Skin of body (tissue), 3 donors: Measurements from ENCODE around the gene MVP. TPM values are rescaled to one million over a fixed set of nuclear protein-coding genes. Genes with fewer than 3 reads are reported as not detected.
"Not testable (repeated sequence)": the region's sequence is repeated elsewhere in the genome, so short reads cannot be mapped to it uniquely, and the experiment has no call there.

Source experiments
- DNase-seq: peaks from one replicate; lab custom pipeline; 2025; lab: John Stamatoyannopoulos, UW
- small RNA-seq: library from RNA; depleted of rRNA; stranded (forward); fragments of <200 nt; gene quantifications from one replicate; pipeline ENCODE3, GENCODE V24; 2014; ENCODE audit warnings: low replicate concordance
- total RNA-seq: library from RNA; depleted of rRNA; stranded (reverse); fragments of >200 nt; gene quantifications from one replicate; pipeline ENCODE4 v1.2.3, GENCODE V29; 2014

Gene MVP
- total RNA-seq, 1 donor from 2014 or later, result 24.9 TPM

DNA sequence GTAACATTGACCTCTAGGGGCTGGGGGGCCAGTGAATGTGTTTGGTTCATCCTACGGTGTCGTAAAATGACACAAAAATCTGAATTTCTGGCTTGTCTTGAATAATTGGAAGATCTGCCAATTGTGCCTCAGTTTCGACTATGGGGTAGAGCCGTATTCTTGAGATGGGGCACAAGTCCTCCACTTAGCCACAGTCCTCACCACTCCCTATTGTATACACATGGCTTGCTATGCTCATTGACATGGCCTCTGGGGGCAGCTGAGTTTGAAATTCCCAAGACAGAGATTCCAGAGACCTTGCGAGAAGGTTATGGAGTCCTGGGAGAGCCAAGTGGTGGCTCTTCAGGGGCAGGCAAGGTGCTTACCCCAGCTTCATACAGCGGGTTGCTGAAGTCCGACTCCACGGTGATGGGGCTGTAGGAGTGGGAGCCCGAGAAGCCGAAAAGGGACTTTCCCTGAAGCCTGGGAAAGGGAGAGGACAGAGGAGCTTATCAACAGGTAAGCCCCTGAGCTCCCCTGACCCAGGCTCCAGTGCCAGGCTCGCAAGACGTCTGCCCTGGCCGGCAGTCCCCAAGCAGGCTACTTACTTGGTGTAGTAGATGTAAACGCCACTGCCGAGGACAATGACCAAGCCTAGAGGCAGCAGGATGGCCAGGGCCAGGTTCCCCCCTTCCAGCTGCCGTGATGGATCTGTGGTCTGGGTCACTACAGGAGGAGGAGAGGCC is 51.7 kb downstream of the MVP start:
- DNase-seq, result no peak

DNA sequence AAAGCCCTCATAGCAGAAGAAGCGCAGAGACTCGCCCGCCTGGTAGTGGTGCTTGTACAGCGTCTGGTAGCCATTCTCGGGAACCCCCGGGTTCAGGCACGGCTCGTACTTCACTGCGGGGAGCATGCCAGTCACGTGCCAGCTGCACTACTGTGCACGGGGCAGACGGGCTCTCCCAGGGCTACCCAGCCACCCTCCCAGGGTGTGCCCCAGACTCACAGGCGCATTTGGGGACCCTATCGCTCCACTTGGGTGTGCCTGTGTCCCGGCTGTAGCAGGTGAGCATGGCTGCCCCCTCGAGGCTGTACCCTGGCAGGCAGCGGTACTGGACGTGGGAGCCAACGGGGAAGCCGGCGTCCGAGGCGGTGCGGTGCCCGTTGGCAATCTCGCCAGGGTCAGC is 53.1 kb downstream of the MVP start:
- DNase-seq, result no peak

DNA sequence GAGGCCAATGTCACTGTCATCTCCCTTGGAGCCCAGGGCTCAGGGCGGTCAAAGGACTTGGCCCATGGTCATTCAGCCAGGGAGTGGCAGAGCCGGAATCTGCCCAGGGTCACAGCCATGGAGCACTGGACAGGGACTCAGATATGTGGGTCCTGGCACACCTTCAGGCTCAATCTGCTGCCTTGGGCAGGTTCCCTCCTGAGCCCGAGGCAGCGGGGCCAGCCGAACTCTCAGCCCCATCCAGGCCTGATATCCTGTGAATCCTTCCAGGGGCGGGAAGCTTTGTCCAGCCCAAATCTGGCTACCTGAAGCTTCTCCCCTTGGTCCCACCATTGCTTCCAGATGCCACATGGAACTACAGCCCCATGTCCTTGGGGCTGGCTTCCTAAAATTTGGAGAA is 54.9 kb downstream of the MVP start:
- DNase-seq, result no peak

DNA sequence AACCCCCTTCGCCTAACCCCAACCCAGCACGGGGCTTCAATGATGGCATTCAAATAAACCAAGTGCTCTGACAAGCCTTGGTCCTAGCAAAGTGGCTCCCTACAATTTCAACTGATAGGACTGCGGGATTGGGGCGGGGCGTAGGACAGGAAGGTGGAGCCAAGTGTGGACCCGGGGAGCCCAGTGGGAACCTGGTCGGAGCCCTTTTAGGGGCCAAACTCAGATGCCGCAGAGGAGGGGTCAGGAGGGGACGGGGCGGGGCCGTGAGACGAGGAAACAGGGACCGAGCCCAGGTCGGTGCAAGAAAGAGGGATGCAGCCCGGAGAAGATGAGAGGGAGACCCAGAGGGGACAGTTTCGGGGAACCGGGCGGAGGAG is 55.9 kb downstream of the MVP start:
- no peak for DNase-seq

DNA sequence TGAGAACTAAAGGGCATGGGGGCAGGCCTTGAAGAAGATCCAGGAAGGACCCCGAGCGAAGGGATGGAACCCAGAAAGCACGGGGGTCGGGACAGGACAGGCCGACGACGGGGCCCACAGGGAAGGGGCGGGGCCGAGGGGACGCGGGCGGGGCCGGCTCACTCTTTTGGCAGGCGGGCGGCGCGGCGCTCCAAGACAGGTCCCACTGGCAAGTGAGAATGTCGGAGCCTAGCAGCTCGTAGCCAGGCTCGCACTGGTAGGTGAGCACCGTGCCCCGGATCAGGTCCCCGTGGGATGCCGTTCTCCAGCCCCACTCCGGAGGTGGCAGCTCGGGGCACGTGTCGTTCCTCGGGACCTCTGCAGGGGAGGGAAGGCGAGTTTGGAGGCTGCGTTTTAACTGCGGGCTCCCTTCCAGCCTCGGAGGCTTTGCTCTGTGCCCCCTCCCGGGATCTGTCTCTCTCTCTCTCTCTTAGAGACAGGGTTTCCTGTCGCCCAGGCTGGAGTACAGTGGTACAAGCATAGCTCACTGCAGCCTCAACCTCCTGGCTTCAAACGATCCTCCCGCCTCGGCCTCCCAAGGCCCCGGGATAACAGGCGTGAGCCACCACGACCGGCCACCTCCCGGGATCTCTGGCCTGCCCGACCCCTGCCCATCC is 56.5 kb downstream of the MVP start:
- DNase-seq, result no peak

DNA sequence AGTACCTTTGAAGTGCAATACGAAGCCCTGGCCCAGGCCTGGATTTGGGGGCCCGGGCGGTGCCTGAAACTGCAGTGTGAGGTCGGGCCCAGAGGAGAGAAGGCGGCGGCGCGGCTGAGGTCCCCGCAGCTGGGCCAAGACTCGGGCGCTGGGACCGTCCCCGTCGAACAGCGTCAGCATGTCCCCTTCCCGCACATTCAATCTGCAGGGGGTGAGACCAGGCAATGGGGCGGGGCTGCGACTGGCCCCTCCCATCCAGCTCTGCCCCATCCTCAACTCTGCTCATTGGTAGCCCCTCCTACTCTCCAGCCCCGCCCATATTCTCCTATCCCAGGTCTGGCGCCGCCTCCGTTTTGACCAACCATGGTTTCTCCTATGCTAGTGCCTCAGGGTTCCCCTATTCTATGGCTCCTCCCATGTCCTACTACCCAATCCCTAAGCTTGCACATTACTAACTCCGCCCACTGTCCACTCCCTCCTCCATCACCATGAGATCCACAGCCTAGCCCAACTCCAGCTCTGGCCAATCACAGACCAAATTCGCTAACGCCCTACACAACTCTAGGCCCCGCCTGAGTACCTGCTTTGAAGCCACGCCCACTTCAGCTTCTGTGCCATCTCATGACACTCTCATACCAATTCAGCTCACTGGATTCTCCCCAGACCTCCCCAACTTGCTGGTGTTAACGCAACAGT is 57.2 kb downstream of the MVP start:
- DNase-seq, result no peak

DNA sequence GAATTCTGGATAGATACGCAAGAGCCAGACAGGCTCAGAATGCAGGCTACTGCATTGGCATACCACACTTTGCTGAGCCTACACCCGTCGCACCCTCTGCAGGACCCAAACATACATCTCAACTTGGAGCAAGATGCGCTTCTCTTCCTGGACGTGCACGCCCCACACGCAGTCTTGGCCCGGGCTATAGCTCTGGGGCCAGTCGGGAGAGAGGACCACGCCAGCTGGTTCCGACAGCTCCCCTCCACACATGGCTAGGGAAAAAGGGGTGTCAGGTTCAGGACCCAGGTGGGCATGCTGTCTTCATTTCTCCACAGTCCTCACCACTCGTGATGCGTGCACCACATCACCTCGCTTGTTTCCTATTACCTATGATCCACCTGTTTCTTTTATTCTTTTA is 57.9 kb downstream of the MVP start:
- DNase-seq, result no peak

DNA sequence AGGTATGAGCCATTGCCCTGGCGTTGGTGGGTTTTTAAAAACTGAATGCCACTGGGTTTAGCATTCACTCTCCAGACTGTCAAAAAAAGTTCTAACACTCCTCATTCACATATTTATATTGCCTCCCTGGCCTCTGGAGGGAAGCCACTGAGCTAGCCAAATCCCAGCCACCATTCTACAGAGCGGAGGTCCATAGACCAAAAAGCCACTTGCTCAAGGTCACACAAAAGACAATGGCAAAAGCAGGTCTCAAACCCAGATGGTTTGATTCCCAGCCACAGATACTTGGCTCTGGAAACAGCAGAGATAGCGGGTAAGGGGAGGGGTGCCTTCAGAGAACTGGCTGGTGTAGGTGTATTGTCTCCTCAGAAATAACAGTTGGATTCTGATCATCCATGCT is 60.8 kb downstream of the MVP start:
- DNase-seq, result no peak

DNA sequence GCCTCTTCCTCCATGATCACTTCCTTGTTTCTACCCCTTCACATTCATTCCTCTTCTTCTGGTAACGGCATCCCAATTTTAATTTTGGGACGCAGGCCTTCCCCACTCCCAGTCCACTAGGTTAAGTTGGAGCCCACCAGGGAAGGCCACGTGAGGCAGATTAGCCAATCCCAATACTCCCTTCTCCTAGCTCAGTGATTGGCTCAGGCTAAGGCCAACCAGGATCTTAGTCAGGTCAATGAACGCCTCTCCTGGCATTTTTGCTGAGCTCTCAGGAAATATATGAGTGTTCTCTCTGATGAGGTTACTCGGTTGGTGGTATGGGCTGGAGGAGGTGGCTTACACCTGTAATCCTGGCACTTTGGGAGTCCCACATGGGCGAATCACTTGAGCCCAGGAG is 63.7 kb downstream of the MVP start:
- no peak for DNase-seq

DNA sequence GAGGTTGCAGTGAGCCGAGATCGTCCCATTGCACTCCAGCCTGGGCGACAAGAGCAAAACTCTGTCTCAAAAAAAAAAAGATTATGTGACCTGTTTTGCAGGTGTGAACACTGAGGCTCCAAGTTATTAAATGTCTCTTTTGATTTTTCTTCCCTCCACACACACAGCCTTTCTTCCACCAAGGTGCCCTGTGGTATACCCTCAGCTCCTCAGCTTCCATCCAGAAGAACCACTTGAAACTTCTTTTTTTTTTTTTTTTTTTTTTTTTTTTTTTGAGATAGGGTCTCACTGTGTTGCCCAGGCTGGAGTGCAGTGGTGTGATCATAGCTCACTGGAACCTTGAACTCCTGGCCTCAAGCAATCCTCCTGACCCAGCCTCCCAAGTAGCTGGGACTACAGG is 69.1 kb downstream of the MVP start:
- DNase-seq, result not testable (repeated sequence)

DNA sequence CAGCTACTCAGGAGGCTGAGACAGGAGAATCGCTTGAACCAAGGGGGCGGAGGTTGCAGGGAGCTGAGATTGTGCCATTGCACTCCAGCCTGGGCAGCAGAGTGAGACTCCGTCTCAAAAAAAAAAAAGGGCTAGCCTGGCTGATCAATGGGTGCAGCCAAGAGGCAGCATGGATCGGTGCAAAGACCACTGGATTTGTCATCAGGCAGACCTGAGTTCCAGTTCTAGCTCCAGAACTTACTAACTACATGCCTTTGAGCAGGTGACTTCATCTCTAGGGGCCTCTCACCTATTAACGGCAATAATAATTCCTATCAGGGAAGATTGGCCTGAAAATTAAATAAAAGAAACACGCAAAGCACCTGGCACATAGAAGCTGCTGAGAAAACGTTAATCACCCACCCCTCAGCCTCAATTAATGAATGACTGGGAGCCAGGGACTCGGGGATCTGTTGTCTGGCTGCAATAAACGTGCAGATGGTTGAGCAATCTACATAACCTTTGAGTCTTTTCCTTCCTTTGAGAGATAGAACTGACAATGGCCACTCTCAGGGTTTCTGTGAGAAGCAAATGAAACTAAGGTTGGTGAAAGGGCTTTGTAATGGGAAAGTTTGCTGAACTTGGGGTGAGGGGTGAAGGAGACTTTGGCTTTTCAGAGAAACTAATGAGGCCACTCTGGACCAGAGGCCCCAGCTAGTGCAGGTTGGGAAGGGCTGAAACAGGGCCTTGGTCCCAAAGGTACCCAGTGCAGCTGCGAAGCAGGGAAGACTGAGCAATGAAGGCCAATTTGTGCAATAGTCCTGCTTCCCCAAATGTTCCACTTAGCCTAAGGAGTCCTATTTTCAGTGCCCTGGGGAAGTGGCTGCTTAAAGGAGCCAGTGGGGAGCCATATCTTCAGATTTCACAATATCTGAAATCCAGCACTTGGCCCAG is 71.5 kb downstream of the MVP start:
- DNase-seq, result no peak

DNA sequence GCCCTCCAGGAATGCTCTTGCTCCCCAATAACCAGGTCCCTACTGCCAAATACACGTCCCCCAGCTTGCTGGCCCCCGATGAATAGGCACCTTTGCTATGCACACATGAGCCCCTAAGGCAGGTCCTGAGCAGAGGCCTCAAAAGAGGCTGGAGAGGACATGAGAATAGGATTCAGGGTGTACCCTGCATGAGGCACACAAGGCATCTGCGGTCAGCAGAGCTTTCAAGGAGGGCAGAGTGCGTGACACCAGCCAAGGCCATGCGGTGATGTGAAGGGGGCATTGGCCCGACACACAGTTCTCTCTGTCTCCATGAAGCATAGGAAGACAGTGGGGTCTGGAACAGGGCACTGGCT is 72.2 kb downstream of the MVP start:
- DNase-seq, result no peak

DNA sequence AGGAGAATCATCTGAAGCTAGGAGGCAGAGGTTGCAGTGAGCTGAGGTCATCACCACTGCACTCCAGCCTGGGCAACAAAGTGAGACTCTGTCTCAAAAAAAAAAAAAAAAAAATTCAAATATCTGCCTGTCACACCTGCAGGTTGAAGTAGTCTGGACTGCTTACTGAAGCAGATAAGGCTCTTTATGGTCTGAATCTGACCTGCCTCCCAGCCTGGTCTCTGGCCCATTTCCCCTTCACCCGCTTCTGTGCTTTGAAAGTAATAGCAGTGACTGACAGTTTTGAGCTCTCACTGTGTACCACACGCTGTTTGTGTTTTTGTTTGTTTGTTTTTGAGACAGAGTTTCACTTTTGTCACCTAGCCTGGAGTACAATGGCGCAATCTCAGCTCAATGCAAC is 73.3 kb downstream of the MVP start:
- no peak for DNase-seq

DNA sequence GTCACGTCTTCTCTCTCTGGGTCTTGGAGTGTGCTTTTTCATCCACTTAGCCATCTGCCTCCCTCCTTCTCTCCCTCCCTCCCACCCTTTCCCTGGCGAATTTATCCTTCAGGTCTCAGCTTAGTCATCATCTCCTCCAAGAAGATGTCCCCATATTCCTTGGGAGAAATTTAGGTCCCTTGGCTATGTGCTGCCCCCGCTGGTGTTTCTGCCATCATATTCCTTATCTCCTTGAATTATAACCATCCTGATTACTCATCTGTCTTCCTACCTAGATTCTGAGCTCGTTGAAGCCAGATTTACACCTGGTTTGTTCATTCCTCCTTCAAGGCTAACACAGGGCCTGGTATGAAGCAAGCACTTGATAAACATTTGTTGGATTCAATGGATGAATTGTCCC is 74.1 kb downstream of the MVP start:
- DNase-seq, result no peak

DNA sequence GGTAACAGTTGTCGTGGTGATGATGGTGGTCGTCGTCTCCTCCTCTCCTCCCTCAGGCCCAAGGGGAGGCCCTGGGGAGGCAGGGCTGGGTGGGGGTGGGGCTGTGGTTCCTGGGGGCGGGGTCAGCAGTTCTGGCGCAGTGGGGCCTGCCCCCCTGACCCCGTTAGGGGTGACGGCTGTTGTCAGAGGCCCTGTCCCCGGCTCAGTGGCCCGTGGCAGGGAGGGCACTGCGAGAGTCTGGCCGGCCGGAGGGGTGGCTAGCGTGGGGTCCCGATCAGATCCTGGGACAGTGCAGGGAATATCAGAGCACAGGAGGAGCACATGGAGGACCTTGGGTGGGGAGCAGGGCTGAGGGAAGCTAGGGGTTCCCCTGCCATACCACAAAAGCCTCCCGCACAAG is 76.6 kb downstream of the MVP start:
- DNase-seq, result no peak

DNA sequence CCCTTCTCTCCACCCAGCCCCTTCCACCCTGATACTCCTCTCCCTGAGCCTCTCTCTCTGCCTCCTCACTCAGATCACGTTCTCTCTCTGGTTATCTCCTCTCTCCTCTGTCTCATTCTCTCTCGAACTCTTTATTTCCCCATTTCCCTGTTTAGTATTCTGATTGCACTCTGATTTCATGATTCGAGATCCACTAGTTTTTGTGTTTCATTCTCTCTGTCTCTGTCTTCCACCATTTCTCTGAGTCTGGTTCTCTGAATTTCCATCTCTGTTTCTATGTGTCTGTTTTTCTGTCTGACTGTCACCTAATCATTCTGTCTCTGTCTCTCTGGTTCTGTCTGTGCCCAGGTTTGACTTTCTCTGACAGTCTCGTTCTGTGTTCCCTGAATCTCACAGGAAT is 77.1 kb downstream of the MVP start:
- no peak for DNase-seq

Small RNA genes within 50 kb of the gene (small RNA-seq; reads per million reads assigned to genes)
- gene AC009133.6 (not detected), gene AC120114.4 (not detected)

Other genes starting within 250 kb of the MVP start
- gene SPN, start 157.2 kb upstream of the MVP start, total RNA-seq, result 2.8 TPM
- gene QPRT, start 141.3 kb upstream of the MVP start, total RNA-seq, result 16.1 TPM
- gene C16orf54, start 74.5 kb upstream of the MVP start, total RNA-seq, result 0.99 TPM
- not detected for gene ZG16, start 42.2 kb upstream of the MVP start, total RNA-seq
- gene KIF22, start 29.7 kb upstream of the MVP start, total RNA-seq, result 40.7 TPM
- 93.1 TPM for gene MAZ, start 13.9 kb upstream of the MVP start, total RNA-seq
- 3.6 TPM for gene PRRT2, start 8.3 kb upstream of the MVP start, total RNA-seq
- 19.3 TPM for gene PAGR1, start 4.3 kb upstream of the MVP start, total RNA-seq
- 31.1 TPM for gene CDIPT, start 42.8 kb downstream of the MVP start, total RNA-seq
- gene SEZ6L2, start 79.1 kb downstream of the MVP start, total RNA-seq, result 2.9 TPM
- 0.39 TPM for gene ASPHD1, start 80.0 kb downstream of the MVP start, total RNA-seq
- gene KCTD13, start 105.8 kb downstream of the MVP start, total RNA-seq, result 6.9 TPM
- 30.3 TPM for gene TMEM219, start 141.6 kb downstream of the MVP start, total RNA-seq
- 24.5 TPM for gene TAOK2, start 153.4 kb downstream of the MVP start, total RNA-seq
- gene HIRIP3, start 175.2 kb downstream of the MVP start, total RNA-seq, result 11.4 TPM
- gene INO80E, start 175.8 kb downstream of the MVP start, total RNA-seq, result 22.3 TPM
- gene DOC2A, start 190.6 kb downstream of the MVP start, total RNA-seq, result 1.5 TPM
- gene C16orf92, start 202.7 kb downstream of the MVP start, total RNA-seq, result not detected
- not detected for gene TLCD3B, start 210.8 kb downstream of the MVP start, total RNA-seq
- 345 TPM for gene ALDOA, start 245.3 kb downstream of the MVP start, total RNA-seq